Tibial nerve (tissue), 4 donors: ENCODE measurements around the gene B4GALNT1. TPM values are rescaled to one million over a fixed set of nuclear protein-coding genes. Genes with fewer than 3 reads are reported as not detected.
A peak's percentile ranks its signal among the peaks of the same experiment; 100 is the strongest.
"Not testable (repeated sequence)": the region's sequence is repeated elsewhere in the genome, so short reads cannot be mapped to it uniquely, and the experiment has no call there.

Experiments
- DNase-seq, 2 donors: peaks; one replicate each; pipeline ENCODE4 v3.0.0-alpha.2; 2019; ENCODE audit warnings: low spot score in 2 of 2
- H3K27ac ChIP-seq, 4 donors: fragments of 200-600 bp; sonication (generic) in 3 of 4; one replicate each; pipeline ENCODE4 v1.5.1; 2017 to 2019; ENCODE audit warnings: mild to moderate bottlenecking in 1 of 4
- H3K27me3 ChIP-seq, 2 donors: fragments of 200-600 bp; sonication (generic) in 1 of 2; one replicate each; pipeline versions ENCODE4 v1.5.1 to v1.6.0; 2017 to 2019
- H3K36me3 ChIP-seq, 3 donors: fragments of 200-600 bp; sonication (generic); one replicate each; pipeline ENCODE4 v1.5.1; 2018 to 2019
- H3K4me1 ChIP-seq, 4 donors: fragments of 200-600 bp; sonication (generic) in 3 of 4; one replicate each; pipeline ENCODE4 v1.5.1; 2017 to 2019
- H3K4me3 ChIP-seq, 4 donors: fragments of 200-600 bp; sonication (generic) in 3 of 4; one replicate each; pipeline ENCODE4 v1.5.1; 2017 to 2019; ENCODE audit warnings: mild to moderate bottlenecking in 1 of 4, moderate library complexity in 1 of 4
- H3K9me3 ChIP-seq, 4 donors: fragments of 200-600 bp; sonication (generic) in 3 of 4; one replicate each; pipeline ENCODE4 v1.5.1; 2017 to 2019
- CTCF ChIP-seq, 5 experiments: fragments of 200-600 bp in 3 of 5; fragments of 450-650 bp in 2 of 5; sonication (generic) in 3 of 5; IDR thresholded peaks; one replicate each; pipeline ENCODE4 v1.5.1; 2016 to 2019; ENCODE audit warnings: antibody characterized with exemption in 5 of 5, mild to moderate bottlenecking in 3 of 5, moderate library complexity in 2 of 5
- EP300 ChIP-seq, 2 donors: sonication (generic); formaldehyde crosslinking; IDR thresholded peaks; one replicate each; pipeline ENCODE4 v1.6.1; 2017; ENCODE audit warnings: antibody characterized with exemption in 2 of 2, mild to moderate bottlenecking in 1 of 2
- POLR2A ChIP-seq, 2 donors: fragments of 450-650 bp; IDR thresholded peaks; one replicate each; pipeline ENCODE4 v1.6.1; 2017; ENCODE audit warnings: antibody characterized with exemption in 2 of 2, mild to moderate bottlenecking in 2 of 2, moderate library complexity in 2 of 2
- WGBS, 2 donors: methylation state at CpG; one replicate each; pipeline ENCODE4 v1.1.5; 2018; 5-methylcytosine and 5-hydroxymethylcytosine counted together
- total RNA-seq, 4 donors: library from RNA; depleted of rRNA; stranded (reverse); fragments of >200 nt; gene quantifications; one replicate each; pipeline ENCODE4 v1.1.0, GENCODE V29; 2016

Gene B4GALNT1
- total RNA-seq, 4 donors from 2014 or later, result 14.5 to 43.8 (median 16.8) TPM

GRCh38 chr12:57590864-57591781 is 41.9 kb downstream of the B4GALNT1 start, which contains the start of gene PIP4K2C:
Gene PIP4K2C (plus strand): TSS chr12:57591192. CDS start chr12:57591290, 98 bp downstream.
- peak within 1 kb of the TSS; percentile 55 to 90 (median 86) for H3K27ac ChIP-seq
- H3K27me3 ChIP-seq, result no peaks in the 10 kb centered on the region
- TF ChIP-seq CTCF (IDR thresholded peaks at IDR 0.05), result no peak
- TF ChIP-seq POLR2A (IDR thresholded peaks at IDR 0.05), result peak in 1 of 2 donors; percentile 50
- peak; percentile 9 to 63 for TF ChIP-seq EP300 (IDR thresholded peaks at IDR 0.05)
- peaks cover 0 to 21% (median 0%) of the 10 kb centered on the region in 3 donors for H3K36me3 ChIP-seq
- peaks cover 0 to 25% (median 9%) of the 10 kb centered on the region in 4 donors for H3K4me1 ChIP-seq
- H3K4me3 ChIP-seq, result peak within 1 kb of the TSS; percentile 70 to 91 (median 82)
- no peaks in the 10 kb centered on the region for H3K9me3 ChIP-seq
- WGBS, 2 donors, result 3% methylated on average over 31 to 32 of the region's 69 CpGs
- peak; percentile 65 for DNase-seq

GRCh38 chr12:57590479-57590863 is 42.5 kb downstream of the B4GALNT1 start:
- no peak for DNase-seq
- Histone ChIP-seq H3K27ac (peak overlapping the region; percentile 55 to 90 (median 86)), H3K4me3 (peak overlapping the region; percentile 70 to 91 (median 82)), H3K36me3 (peaks cover 0 to 15% (median 0%) of the 10 kb centered on the region in 3 donors), H3K9me3 (no peaks in the 10 kb centered on the region), H3K4me1 (peaks cover 0 to 25% (median 9%) of the 10 kb centered on the region in 4 donors), H3K27me3 (no peaks in the 10 kb centered on the region)
- 10 to 11% methylated on average over 2 of the region's 2 CpGs for WGBS, 2 donors
- TF ChIP-seq POLR2A (IDR thresholded peaks at IDR 0.05), result no peak

- not testable (repeated sequence) for H3K36me3 ChIP-seq, H3K27me3 ChIP-seq, H3K4me3 ChIP-seq, DNase-seq, H3K9me3 ChIP-seq, H3K27ac ChIP-seq
- peaks cover 0 to 25% (median 9%) of the 10 kb centered on the region in 4 donors for H3K4me1 ChIP-seq
- 89 to 90% methylated on average over 15 of the region's 15 CpGs for WGBS, 2 donors
Measured at GRCh38 chr12:57588951-57589610, 43.9 kb downstream of the B4GALNT1 start.

GRCh38 chr12:57586832-57587429 is 46.1 kb downstream of the B4GALNT1 start:
- no peaks in the 10 kb centered on the region for H3K36me3 ChIP-seq
- peaks cover 0 to 11% (median 7%) of the 10 kb centered on the region in 4 donors for H3K4me1 ChIP-seq
- H3K27ac ChIP-seq, result no peak overlapping the region
- TF ChIP-seq EP300 (IDR thresholded peaks at IDR 0.05) (no peak), POLR2A (IDR thresholded peaks at IDR 0.05) (no peak), CTCF (IDR thresholded peaks at IDR 0.05) (no peak)
- WGBS, 2 donors, result 83% methylated on average over 3 of the region's 3 CpGs
- H3K27me3 ChIP-seq, result no peaks in the 10 kb centered on the region
- DNase-seq, result no peak
- H3K4me3 ChIP-seq, result no peak overlapping the region
- no peaks in the 10 kb centered on the region for H3K9me3 ChIP-seq

- 91 to 94% methylated on average over 3 of the region's 3 CpGs for WGBS, 2 donors
- no peaks in the 10 kb centered on the region for H3K9me3 ChIP-seq
Measured at GRCh38 chr12:57586128-57586527, 46.9 kb downstream of the B4GALNT1 start.

More at GRCh38 chr12:57586128-57586527, 46.9 kb downstream of the B4GALNT1 start:
- DNase-seq, result no peak
- no peak for TF ChIP-seq CTCF (IDR thresholded peaks at IDR 0.05)
- TF ChIP-seq EP300 (IDR thresholded peaks at IDR 0.05), result no peak
- no peak for TF ChIP-seq POLR2A (IDR thresholded peaks at IDR 0.05)
- Histone ChIP-seq H3K27me3 (no peaks in the 10 kb centered on the region), H3K4me3 (no peak overlapping the region), H3K4me1 (peaks cover 0 to 7% (median 6%) of the 10 kb centered on the region in 4 donors), H3K36me3 (no peaks in the 10 kb centered on the region), H3K27ac (no peak overlapping the region)
